ENCODE measurements around the gene JOSD1.

The JOSD1 gene

GRCh38 chr22:38733329-38733723 lies 32.6 kb upstream of the JOSD1 start:
- peak; percentile 59 for DNase-seq (ENCODE audit: low spot score)

- no peak for DNase-seq (ENCODE audit: low spot score)
Observed at GRCh38 chr22:38732251-38732815, 31.6 kb upstream of the JOSD1 start.

- DNase-seq (ENCODE audit: low spot score), result no peak
Observed at GRCh38 chr22:38731703-38732161, 31.0 kb upstream of the JOSD1 start.

- no peak for DNase-seq (ENCODE audit: low spot score)
Observed at GRCh38 chr22:38730411-38730871, 29.7 kb upstream of the JOSD1 start.

GRCh38 chr22:38729946-38730345 lies 29.2 kb upstream of the JOSD1 start:
- DNase-seq (ENCODE audit: low spot score), result no peak

- DNase-seq (ENCODE audit: low spot score), result no peak
Observed at GRCh38 chr22:38728871-38729796, 28.4 kb upstream of the JOSD1 start.

DNA sequence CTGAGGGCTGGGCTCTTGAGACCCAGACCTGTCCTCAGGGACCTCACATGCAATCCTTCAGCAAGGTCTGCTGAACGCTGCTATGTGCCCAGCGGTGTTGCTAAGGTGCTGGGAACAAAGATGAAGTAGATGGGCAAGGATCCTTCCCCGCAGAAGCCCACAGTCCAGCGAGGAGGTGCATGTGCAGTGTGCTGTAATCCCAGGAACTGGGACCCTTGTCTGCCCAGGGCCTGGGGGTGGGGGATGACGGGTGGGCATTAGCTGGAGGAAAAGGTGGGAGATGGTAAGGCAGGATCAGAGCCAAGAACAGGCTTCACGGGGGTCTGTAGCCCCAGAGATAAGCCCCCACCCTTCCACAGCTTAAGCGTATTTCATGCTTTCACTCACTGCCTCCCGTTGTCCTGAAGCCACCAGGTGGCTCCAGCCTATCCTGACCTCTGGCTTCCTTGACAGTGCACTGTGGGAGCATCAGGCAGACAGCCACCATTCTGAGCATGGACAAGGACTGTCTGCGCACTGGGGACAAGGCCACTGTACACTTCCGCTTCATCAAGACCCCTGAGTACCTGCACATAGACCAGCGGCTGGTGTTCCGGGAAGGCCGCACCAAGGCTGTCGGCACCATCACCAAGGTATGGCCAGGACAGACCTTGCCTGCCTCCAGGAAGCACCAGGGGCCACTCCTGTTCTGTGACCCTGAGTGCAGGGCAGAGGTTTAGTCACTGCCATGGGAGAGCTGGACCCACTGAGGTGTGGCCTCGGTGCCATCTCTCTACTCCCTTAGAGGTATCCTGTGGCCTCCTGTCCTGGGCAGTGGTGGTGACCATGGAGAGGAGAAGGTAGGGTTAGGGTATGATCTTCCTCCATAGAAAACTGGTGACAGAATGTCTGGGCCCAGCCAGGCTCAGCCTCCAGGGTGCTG lies 27.0 kb upstream of the JOSD1 start:
- no peak for DNase-seq (ENCODE audit: low spot score)

- DNase-seq (ENCODE audit: low spot score), result no peak
Observed at GRCh38 chr22:38727123-38727522, 26.4 kb upstream of the JOSD1 start.

DNA sequence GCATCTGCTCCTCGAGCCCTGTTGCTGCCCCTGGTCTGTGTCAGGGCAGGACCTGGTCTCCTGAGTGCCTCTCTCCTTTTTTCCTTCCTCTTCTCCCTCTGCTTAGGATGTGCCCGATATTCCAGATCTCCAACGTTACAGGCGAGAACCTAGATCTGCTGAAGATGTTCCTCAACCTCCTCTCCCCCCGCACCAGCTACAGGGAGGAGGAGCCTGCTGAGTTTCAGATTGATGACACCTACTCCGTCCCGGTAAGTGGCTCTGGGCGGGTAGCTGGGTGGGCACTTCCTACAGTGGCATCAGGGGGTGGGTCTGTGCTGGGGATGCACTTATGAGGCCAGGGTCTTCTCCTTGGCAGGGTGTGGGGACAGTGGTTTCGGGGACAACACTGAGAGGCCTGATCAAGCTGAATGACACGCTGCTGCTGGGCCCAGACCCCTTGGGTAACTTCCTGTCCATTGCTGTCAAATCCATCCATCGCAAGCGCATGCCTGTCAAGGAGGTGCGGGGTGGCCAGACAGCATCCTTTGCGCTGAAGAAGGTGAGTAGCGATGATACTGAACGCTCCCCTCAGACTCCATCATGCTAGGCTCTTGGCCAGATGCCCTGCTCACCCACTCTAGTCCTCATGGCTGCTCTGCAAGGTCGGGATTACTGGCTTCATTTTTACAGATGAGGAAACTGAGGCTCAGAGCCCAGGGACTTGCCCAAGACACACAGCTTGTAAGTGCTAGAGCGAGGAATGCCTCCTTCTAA lies 25.3 kb upstream of the JOSD1 start:
- no peak for DNase-seq (ENCODE audit: low spot score)

GRCh38 chr22:38724926-38725571 lies 24.3 kb upstream of the JOSD1 start:
- DNase-seq (ENCODE audit: low spot score), result peak; percentile 56

DNA sequence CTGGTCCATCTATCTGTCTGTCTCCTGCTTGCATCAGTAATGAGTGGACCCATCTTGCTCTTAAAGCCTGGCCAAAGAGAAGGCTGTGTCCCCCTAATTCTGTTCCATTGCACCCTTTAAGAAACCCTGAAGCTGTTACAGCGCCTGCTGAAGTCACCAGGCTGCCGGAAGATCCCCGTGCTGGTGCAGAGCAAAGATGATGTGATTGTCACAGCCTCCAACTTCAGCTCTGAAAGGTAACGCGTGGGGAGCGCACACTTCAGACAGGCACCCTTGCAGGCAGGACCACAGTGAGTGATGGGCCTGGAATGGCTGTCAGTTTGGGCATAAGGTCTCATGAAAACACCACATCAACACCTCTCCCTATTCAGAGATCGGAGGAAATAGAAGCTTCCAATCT lies 23.4 kb upstream of the JOSD1 start:
- no peak for DNase-seq (ENCODE audit: low spot score)

DNA sequence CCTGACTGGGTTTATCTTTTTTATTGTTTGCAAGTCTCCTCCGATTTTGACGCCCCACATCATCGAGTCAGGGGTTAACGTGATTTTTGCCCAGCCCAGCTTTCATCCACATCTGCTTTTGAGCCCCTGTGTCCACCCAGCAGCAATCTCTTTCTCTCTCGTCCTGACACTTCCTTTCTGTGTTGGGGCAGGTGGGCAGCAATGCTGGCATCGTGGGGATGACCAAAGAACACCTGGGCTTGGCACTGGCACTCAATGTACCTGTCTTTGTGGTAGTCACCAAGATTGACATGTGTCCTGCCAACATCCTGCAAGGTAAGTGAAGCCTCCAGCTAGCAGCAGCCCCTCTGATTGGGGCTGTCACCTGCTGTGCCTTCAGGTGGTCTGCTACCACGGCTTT lies 20.8 kb upstream of the JOSD1 start:
- DNase-seq (ENCODE audit: low spot score), result no peak

DNA sequence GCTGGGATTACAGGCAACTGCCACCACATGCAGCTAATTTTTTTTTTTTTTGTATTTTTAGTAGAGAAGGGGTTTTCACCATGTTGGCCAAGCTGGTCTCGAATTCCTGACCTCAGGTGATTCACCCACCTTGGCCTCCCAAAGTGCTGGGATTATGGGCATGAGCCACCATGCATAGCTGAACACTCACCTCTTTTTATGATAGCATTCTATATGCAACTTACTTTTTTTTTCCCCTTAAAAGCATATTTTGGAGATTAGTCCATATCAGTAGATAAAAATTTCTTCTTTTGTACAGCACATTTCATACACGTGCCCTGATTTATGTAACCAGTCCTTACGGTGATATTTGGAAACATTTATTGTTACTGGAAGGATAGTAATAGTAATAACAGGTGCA lies 19.6 kb upstream of the JOSD1 start:
- DNase-seq (ENCODE audit: low spot score), result no peak

- DNase-seq (ENCODE audit: low spot score), result no peak
Observed at GRCh38 chr22:38719196-38719595, 18.5 kb upstream of the JOSD1 start.

GRCh38 chr22:38718414-38718813 lies 17.7 kb upstream of the JOSD1 start:
- peak; percentile 88 for DNase-seq (ENCODE audit: low spot score)

- DNase-seq (ENCODE audit: low spot score), result no peak
Observed at GRCh38 chr22:38717244-38717643, 16.5 kb upstream of the JOSD1 start.

DNA sequence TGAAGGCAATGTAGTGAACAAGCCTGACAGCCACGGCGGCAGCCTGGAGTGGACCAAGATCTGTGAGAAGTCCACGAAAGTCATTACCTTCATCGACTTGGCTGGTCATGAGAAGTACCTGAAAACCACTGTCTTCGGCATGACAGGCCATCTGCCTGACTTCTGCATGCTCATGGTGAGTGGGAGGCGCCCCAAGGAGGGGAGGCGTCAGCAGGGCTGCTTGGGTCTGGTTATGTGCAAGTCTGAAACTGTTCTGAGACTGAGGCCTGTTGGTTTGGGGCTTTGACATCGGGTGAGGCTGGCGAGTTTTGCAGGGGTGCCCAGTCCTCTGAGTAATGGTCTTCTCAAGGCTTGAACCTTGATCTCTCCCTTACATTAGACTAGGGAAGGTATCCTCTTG lies 16.1 kb upstream of the JOSD1 start:
- no peak for DNase-seq (ENCODE audit: low spot score)

DNA sequence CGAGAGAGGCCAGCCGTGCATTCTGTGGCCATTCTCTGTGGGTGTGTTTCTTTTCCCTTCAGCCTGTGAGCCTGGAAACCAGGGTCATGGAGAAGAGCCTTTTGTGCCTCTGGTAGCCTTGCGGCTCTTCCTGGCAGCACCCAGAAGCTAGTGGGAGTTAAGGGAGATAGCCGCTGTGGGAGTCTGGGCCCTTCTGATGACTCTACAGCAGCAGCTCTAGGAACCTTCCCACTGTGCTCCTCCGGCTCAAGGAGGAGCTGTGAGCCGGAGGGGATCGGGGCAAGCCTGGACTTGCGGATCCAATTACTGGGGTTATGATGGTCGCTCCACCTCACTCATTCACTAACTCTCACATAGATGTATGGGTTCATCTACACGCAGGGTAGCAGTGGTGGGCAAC lies 15.5 kb upstream of the JOSD1 start:
- no peak for DNase-seq (ENCODE audit: low spot score)

DNA sequence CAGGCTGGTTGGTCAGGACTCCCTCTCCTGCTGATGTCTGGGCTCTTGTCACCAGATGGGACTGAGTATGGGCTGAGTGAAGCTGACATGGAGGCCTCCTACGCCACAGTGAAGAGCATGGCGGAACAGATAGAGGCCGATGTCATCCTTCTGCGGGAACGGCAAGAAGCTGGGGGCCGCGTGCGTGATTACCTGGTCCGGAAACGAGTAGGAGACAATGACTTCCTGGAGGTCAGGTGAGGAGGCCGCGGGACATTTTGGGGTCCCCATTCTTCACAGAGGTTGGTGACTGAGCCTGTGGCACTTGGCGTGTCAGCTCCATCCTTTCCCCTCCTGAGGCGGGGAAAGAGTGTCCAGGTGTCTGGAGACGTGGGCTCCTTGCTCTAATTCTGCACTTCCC lies 15.1 kb upstream of the JOSD1 start:
- DNase-seq (ENCODE audit: low spot score), result no peak

DNA sequence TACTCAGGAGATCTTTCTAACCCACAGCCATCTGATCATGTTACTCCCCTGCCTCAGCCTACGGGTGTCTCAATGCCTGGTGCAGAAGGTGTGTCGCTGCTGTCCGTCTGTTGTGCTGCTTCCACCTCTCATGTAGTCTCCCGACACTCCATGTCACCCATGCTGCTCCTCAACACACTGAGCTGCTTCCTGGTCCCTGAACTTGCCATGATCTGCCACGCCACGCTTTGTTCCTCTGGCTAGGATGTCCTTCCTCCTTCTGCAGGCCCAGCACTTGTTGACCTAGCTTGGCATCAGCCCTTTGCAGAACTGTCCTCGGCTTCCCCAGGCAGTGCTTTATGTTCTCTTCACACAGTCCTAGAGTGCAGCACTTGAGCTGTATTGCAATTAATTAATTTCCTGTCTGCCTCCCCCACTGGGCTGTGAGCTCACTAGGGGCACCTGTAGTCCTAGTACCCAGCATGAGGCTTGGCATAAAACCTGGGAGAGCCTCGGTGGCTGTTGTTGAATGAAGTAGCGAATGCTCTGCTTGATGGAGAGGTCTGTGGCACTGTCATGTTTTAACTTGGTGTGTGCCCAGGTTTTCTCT lies 14.5 kb upstream of the JOSD1 start:
- no peak for DNase-seq (ENCODE audit: low spot score)

GRCh38 chr22:38713921-38714320 lies 13.2 kb upstream of the JOSD1 start:
- DNase-seq (ENCODE audit: low spot score), result no peak
